ENCODE data around the gene TH.

The TH gene

GRCh38 chr11:2208691-2209369, 37.2 kb upstream of the TH start:
- no peak for DNase-seq (ENCODE audit: low spot score)

- no peak for DNase-seq (ENCODE audit: low spot score)
These were observed 36.4 kb upstream of the TH start for GRCh38 chr11:2207773-2208621.

- DNase-seq (ENCODE audit: low spot score), result no peak
These were observed 35.6 kb upstream of the TH start for GRCh38 chr11:2207212-2207611.

- DNase-seq (ENCODE audit: low spot score), result no peak
These were observed 34.5 kb upstream of the TH start for GRCh38 chr11:2205981-2206690.

GRCh38 chr11:2205214-2205720, 33.7 kb upstream of the TH start:
- no peak for DNase-seq (ENCODE audit: low spot score)

- no peak for DNase-seq (ENCODE audit: low spot score)
These were observed 33.0 kb upstream of the TH start for GRCh38 chr11:2204361-2205213.

- DNase-seq (ENCODE audit: low spot score), result no peak
These were observed 32.0 kb upstream of the TH start for GRCh38 chr11:2203440-2204259.

- no peak for DNase-seq (ENCODE audit: low spot score)
These were observed 31.4 kb upstream of the TH start for GRCh38 chr11:2202900-2203439.

GRCh38 chr11:2202071-2202899, 30.7 kb upstream of the TH start:
- DNase-seq (ENCODE audit: low spot score), result no peak

- DNase-seq (ENCODE audit: low spot score), result no peak
These were observed 29.9 kb upstream of the TH start for GRCh38 chr11:2201542-2201941.

GRCh38 chr11:2200957-2201519, 29.4 kb upstream of the TH start:
- DNase-seq (ENCODE audit: low spot score), result no peak

GRCh38 chr11:2200536-2200935, 28.9 kb upstream of the TH start:
- DNase-seq (ENCODE audit: low spot score), result no peak

GRCh38 chr11:2199466-2200341, 28.1 kb upstream of the TH start:
- no peak for DNase-seq (ENCODE audit: low spot score)

GRCh38 chr11:2198621-2199365, 27.2 kb upstream of the TH start:
- no peak for DNase-seq (ENCODE audit: low spot score)

- no peak for DNase-seq (ENCODE audit: low spot score)
These were observed 26.3 kb upstream of the TH start for GRCh38 chr11:2197771-2198520.
